Stimulated activated CD4-positive, alpha-beta T cell treated with anti-CD3 and anti-CD28 coated beads, Interleukin-15, amount 100 ng/mL, for 48 hours (primary cell): Measurements from ENCODE around the gene KCNG1.

Experiments used
- DNase-seq, 2 donors: peaks; one replicate each; pipeline ENCODE4 v3.0.0-alpha.2; 2020; ENCODE audit warnings: low read depth in 2 of 2

Gene KCNG1

GRCh38 chr20:51013577-51014330, 9.2 kb downstream of the KCNG1 start:
- DNase-seq: no peak

GRCh38 chr20:51012357-51012756, 10.6 kb downstream of the KCNG1 start:
- DNase-seq: no peak

- DNase-seq: no peak
Observed at GRCh38 chr20:51011479-51011878, 11.4 kb downstream of the KCNG1 start.

- DNase-seq: no peak
Observed at GRCh38 chr20:51010932-51011331, 12.0 kb downstream of the KCNG1 start.

- DNase-seq: no peak
Observed at GRCh38 chr20:51010043-51010365, 12.9 kb downstream of the KCNG1 start.

- DNase-seq: no peak
Observed at GRCh38 chr20:51009303-51010042, 13.4 kb downstream of the KCNG1 start.

GRCh38 chr20:51008718-51009117, 14.2 kb downstream of the KCNG1 start:
- DNase-seq: no peak

GRCh38 chr20:51005214-51005613, 17.7 kb downstream of the KCNG1 start:
- DNase-seq: no peak

GRCh38 chr20:51004781-51005180, 18.1 kb downstream of the KCNG1 start:
- no peak for DNase-seq

- DNase-seq: no peak
Observed at GRCh38 chr20:51004305-51004727, 18.6 kb downstream of the KCNG1 start.

- no peak for DNase-seq
Observed at GRCh38 chr20:51003753-51004152, 19.2 kb downstream of the KCNG1 start.

- DNase-seq: no peak
Observed at GRCh38 chr20:51002633-51003032, 20.3 kb downstream of the KCNG1 start.

- DNase-seq: no peak
Observed at GRCh38 chr20:51001430-51002265, 21.3 kb downstream of the KCNG1 start.

GRCh38 chr20:50999355-50999754, 23.6 kb downstream of the KCNG1 start:
- no peak for DNase-seq

- DNase-seq: no peak
Observed at GRCh38 chr20:50996901-50997865, 25.7 kb downstream of the KCNG1 start.

- no peak for DNase-seq
Observed at GRCh38 chr20:50995506-50995905, 27.4 kb downstream of the KCNG1 start.

- DNase-seq: no peak
Observed at GRCh38 chr20:50993876-50994275, 29.0 kb downstream of the KCNG1 start.

GRCh38 chr20:50992733-50993457, 30.0 kb downstream of the KCNG1 start:
- DNase-seq: peak; percentile 52 to 57

GRCh38 chr20:50992336-50992732, 30.6 kb downstream of the KCNG1 start:
- DNase-seq: no peak

GRCh38 chr20:50991076-50991475, 31.8 kb downstream of the KCNG1 start:
- DNase-seq: no peak
